GM23338 (cell line): ENCODE data around the gene ORM1. TPM values are rescaled to one million over a fixed set of nuclear protein-coding genes. Genes with fewer than 3 reads are reported as not detected.

Experiments
- ATAC-seq: fragments of 200-7000 bp; cut with Tn5 transposase; 3 replicates; pipeline ENCODE4 v1.9.1; 2020
- DNase-seq: peaks from one replicate; pipeline ENCODE4 v3.0.0-alpha.2; 2015; ENCODE audit warnings: low spot score
- H2AFZ ChIP-seq: fragments of 200-600 bp; sonication (generic); 2 replicates; pipeline ENCODE4 v1.8.0; 2016; ENCODE audit warnings: antibody characterized with exemption, mild to moderate bottlenecking, moderate library complexity
- H3F3A ChIP-seq: fragments of 200-600 bp; sonication (generic); replicated peaks from 2 replicates; pipeline ENCODE4 v1.8.0; 2017; ENCODE audit warnings: antibody characterized with exemption, mixed run types, low read depth
- H3K27ac ChIP-seq: fragments of 200-600 bp; sonication (generic); 2 replicates; pipeline ENCODE4 v1.6.1; 2016; ENCODE audit warnings: low read depth
- H3K27me3 ChIP-seq: fragments of 200-600 bp; sonication (generic); 2 replicates; pipeline ENCODE4 v1.8.0; 2016; ENCODE audit warnings: mild to moderate bottlenecking, mixed run types, moderate library complexity; ENCODE audit not compliant: insufficient read depth
- H3K36me3 ChIP-seq: fragments of 200-600 bp; sonication (generic); 2 replicates; pipeline ENCODE4 v1.8.0; 2016; ENCODE audit warnings: mild to moderate bottlenecking; ENCODE audit not compliant: insufficient read depth
- H3K4me1 ChIP-seq: fragments of 200-600 bp; sonication (generic); 2 replicates; pipeline ENCODE4 v1.8.0; 2016; ENCODE audit warnings: mild to moderate bottlenecking, moderate library complexity; ENCODE audit not compliant: insufficient read depth
- H3K4me2 ChIP-seq: fragments of 200-600 bp; sonication (generic); 2 replicates; pipeline ENCODE4 v1.7.1; 2017; ENCODE audit warnings: mixed run types
- H3K4me3 ChIP-seq: fragments of 200-600 bp; sonication (generic); 2 replicates; pipeline ENCODE4 v1.6.1; 2016; ENCODE audit warnings: mixed run types
- H3K79me2 ChIP-seq: fragments of 200-600 bp; sonication (generic); replicated peaks from 2 replicates; pipeline ENCODE4 v1.8.0; 2017; ENCODE audit warnings: mild to moderate bottlenecking; ENCODE audit not compliant: insufficient read depth
- H3K9me2 ChIP-seq: fragments of 200-600 bp; sonication (generic); 2 replicates; pipeline ENCODE4 v1.8.0; 2017; ENCODE audit not compliant: insufficient read depth
- H4K20me1 ChIP-seq: fragments of 200-600 bp; sonication (generic); replicated peaks from 2 replicates; pipeline ENCODE4 v1.8.0; 2017; ENCODE audit warnings: mild to moderate bottlenecking; ENCODE audit not compliant: insufficient read depth
- H3K27ac Mint-ChIP-seq: 2 replicates; pipeline ENCODE4 v1.8.0; 2020; ENCODE audit warnings: inconsistent platforms, mild to moderate bottlenecking, moderate library complexity, mixed read lengths
- H3K27me3 Mint-ChIP-seq: 3 replicates; pipeline ENCODE4 v1.8.0; 2022; ENCODE audit warnings: low read depth, mild to moderate bottlenecking, moderate library complexity, mixed read lengths, inconsistent platforms; ENCODE audit not compliant: insufficient read depth, poor library complexity
- H3K36me3 Mint-ChIP-seq: 3 replicates; pipeline ENCODE4 v1.8.0; 2021; ENCODE audit warnings: low read depth, mild to moderate bottlenecking, inconsistent platforms, moderate library complexity, mixed read lengths
- H3K4me1 Mint-ChIP-seq: 3 replicates; pipeline ENCODE4 v1.8.0; 2020; ENCODE audit warnings: mild to moderate bottlenecking, inconsistent platforms, mixed read lengths
- H3K4me3 Mint-ChIP-seq: 3 replicates; pipeline ENCODE4 v1.8.0; 2021; ENCODE audit warnings: moderate library complexity, mild to moderate bottlenecking, inconsistent platforms, mixed read lengths
- H3K9me3 Mint-ChIP-seq: 3 replicates; pipeline ENCODE4 v1.8.0; 2020; ENCODE audit warnings: moderate library complexity, mild to moderate bottlenecking, inconsistent platforms, mixed read lengths
- CREB1 ChIP-seq: fragments of 250-450 bp; sonication (Bioruptor Pico); IDR thresholded peaks from 2 replicates; pipeline ENCODE4 v1.5.0; 2020; ENCODE audit warnings: low read depth, mild to moderate bottlenecking, moderate library complexity
- ETS1 ChIP-seq: IDR thresholded peaks from 2 replicates; pipeline ENCODE4 v1.6.1; 2016; ENCODE audit warnings: antibody characterized with exemption
- EZH2 ChIP-seq: fragments of 200-600 bp; sonication (generic); IDR thresholded peaks from one replicate; pipeline ENCODE4 v1.8.0; 2017; ENCODE audit warnings: antibody characterized with exemption, mild to moderate bottlenecking, low read depth; ENCODE audit not compliant: unreplicated experiment
- JUNB ChIP-seq: IDR thresholded peaks from one replicate; pipeline ENCODE4 v1.6.1; 2016; ENCODE audit warnings: antibody characterized with exemption; ENCODE audit not compliant: unreplicated experiment
- NANOG ChIP-seq: IDR thresholded peaks from 2 replicates; pipeline ENCODE4 v1.6.1; 2016; ENCODE audit warnings: antibody characterized with exemption, borderline replicate concordance
- POLR2AphosphoS5 ChIP-seq: IDR thresholded peaks from 2 replicates; pipeline ENCODE4 v1.6.1; 2016; ENCODE audit warnings: antibody characterized with exemption, low read depth
- STAT1 ChIP-seq: IDR thresholded peaks from one replicate; pipeline ENCODE4 v1.6.1; 2016; ENCODE audit warnings: antibody characterized with exemption; ENCODE audit not compliant: unreplicated experiment
- ZNF462 ChIP-seq: fragments of 250-450 bp; sonication (Bioruptor Pico); IDR thresholded peaks from 2 replicates; pipeline ENCODE4 v1.5.0; 2020; ENCODE audit warnings: mild to moderate bottlenecking, moderate library complexity
- polyA plus RNA-seq: library from polyadenylated mRNA; unstranded; fragments of >200 nt; fragmentation: Nextera tagmentation; extraction: Ambion mirVana; gene quantifications from 2 replicates; pipeline ENCODE4 v1.2.1, GENCODE V29; 2016
- total RNA-seq: library from RNA; depleted of rRNA; stranded (reverse); fragments of >200 nt; shearing (Covaris generic); gene quantifications from 2 replicates; pipeline ENCODE4 v1.2.3, GENCODE V29; 2014

ORM1 gene
- total and polyA plus RNA-seq, 2 experiments from 2014 or later: not detected

GRCh38 chr9:114307899-114308267 is 15.0 kb upstream of the ORM1 start:
- DNase-seq (no peak), ATAC-seq (no peak)
- H3K36me3 ChIP-seq: no peaks in the 10 kb centered on the region
- H4K20me1 ChIP-seq: no peaks in the 10 kb centered on the region
- H3K79me2 ChIP-seq: no peaks in the 10 kb centered on the region
- Mint-ChIP-seq H3K9me3 (no peaks in the 10 kb centered on the region), H3K4me1 (peaks cover 7% of the 10 kb centered on the region), H3K27me3 (peaks cover 5% of the 10 kb centered on the region), H3K27ac (no peak overlapping the region), H3K4me3 (no peak overlapping the region), H3K36me3 (peaks cover 6% of the 10 kb centered on the region; the same call in 1 of the 3 replicates)
- H3F3A ChIP-seq: peaks cover 6% of the 10 kb centered on the region; the same call in 1 of the 2 replicates
- H3K4me1 ChIP-seq: no peaks in the 10 kb centered on the region
- H3K27me3 ChIP-seq: no peaks in the 10 kb centered on the region
- H3K27ac ChIP-seq: no peak overlapping the region
- H3K9me2 ChIP-seq: no peaks in the 10 kb centered on the region
- no peak for TF ChIP-seq JUNB
- no peak for TF ChIP-seq NANOG
- no peak for TF ChIP-seq CREB1 (CRISPR knock-in tag)
- no peak for TF ChIP-seq ZNF462 (CRISPR knock-in tag)
- TF ChIP-seq STAT1: no peak
- TF ChIP-seq EZH2: no peak
- H3K4me3 ChIP-seq: no peak overlapping the region
- H2AFZ ChIP-seq: no peak overlapping the region
- no peak overlapping the region for H3K4me2 ChIP-seq

DNA sequence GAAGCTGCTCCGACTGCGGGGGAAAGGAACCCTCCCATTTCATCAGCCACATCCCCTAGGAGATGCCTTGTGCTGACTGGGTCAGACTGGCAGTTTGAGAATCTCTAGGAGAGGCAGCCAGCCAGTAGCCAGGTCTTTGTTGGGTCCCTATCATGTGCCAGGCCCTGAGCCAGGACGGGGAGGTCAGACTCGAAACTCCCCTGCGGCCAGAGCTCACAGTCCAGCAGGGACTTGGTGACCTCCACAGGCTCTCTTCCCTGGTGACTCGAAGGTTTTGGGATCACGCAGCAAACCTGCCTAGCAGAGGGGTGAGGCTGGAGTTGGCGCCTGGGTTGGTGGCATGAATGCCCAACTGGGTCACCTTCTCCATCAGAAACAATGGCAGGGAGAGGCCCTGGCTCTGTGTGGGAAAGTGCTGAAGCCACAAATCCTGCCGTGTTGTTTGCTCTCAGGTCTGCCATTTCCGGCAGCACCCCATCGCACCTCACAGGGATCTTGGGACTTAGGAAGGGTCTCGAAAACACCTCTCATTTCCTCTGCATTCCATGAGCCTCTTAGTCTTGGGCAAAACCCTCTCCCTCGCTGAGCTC is 14.4 kb upstream of the ORM1 start:
- no peak for DNase-seq
- no peak overlapping the region for H3K27ac Mint-ChIP-seq
- TF ChIP-seq JUNB: no peak
- TF ChIP-seq POLR2AphosphoS5: no peak
- TF ChIP-seq ETS1: no peak

More for the DNA sequence above, 14.4 kb upstream of the ORM1 start:
- H3F3A ChIP-seq: peaks cover 6% of the 10 kb centered on the region; the same call in 1 of the 2 replicates
- peaks cover 5% of the 10 kb centered on the region for H3K27me3 Mint-ChIP-seq
- no peaks in the 10 kb centered on the region for H4K20me1 ChIP-seq
- no peak overlapping the region for H3K4me3 ChIP-seq
- H3K9me3 Mint-ChIP-seq: no peaks in the 10 kb centered on the region
- H3K79me2 ChIP-seq: no peaks in the 10 kb centered on the region
- no peak for ATAC-seq
- no peaks in the 10 kb centered on the region for H3K9me2 ChIP-seq
- peaks cover 7% of the 10 kb centered on the region for H3K4me1 Mint-ChIP-seq
- no peak overlapping the region for H3K4me2 ChIP-seq
- peaks cover 6% of the 10 kb centered on the region; the same call in 1 of the 3 replicates for H3K36me3 Mint-ChIP-seq
- H3K36me3 ChIP-seq: no peaks in the 10 kb centered on the region
- no peaks in the 10 kb centered on the region for H3K27me3 ChIP-seq
- H3K4me1 ChIP-seq: no peaks in the 10 kb centered on the region
- no peak overlapping the region for H3K4me3 Mint-ChIP-seq
- H2AFZ ChIP-seq: no peak overlapping the region
- no peak overlapping the region for H3K27ac ChIP-seq
